Melanocyte of skin (primary cell): Measurements from ENCODE around the gene E2F3. TPM values are rescaled to one million over a fixed set of nuclear protein-coding genes. Genes with fewer than 3 reads are reported as not detected.

Experiments
- small RNA-seq, 2 donors: library from RNA; depleted of rRNA; stranded (forward); fragments of <200 nt; gene quantifications; one replicate each; pipeline ENCODE3, GENCODE V24; 2012
- total RNA-seq, 2 donors: library from RNA; depleted of rRNA; stranded (reverse); fragments of >200 nt; gene quantifications; 2 replicates each; pipeline ENCODE4 v1.2.3, GENCODE V29; 2012

The E2F3 gene
- total RNA-seq = 10 to 100 TPM in 1 of 2 donors, 1 to 10 TPM in 1; 7.6 to 13.7 TPM

GRCh38 chr6:20401205-20402091 lies at the start of gene E2F3:
TSS of gene E2F3 (plus strand) at chr6:20401879. CDS start at chr6:20402233, 354 bp downstream.

GRCh38 chr6:20534295-20535262 lies 132.9 kb downstream of the E2F3 start, which contains the start of gene CDKAL1:
TSS of gene CDKAL1 (plus strand) at chr6:20534457. CDS start at chr6:20546351, 11,894 bp downstream.

Small RNAs within 50 kb of the gene (small RNA-seq; reads per million reads assigned to genes)
- gene RF00019 = 0 reads per million in 2 donors
- gene RNU6-141P = 0 reads per million in 2 donors

Other genes with a start within 250 kb of the E2F3 start
- gene MBOAT1, start 189.4 kb upstream of the E2F3 start, total RNA-seq = 10 to 100 TPM; 21.0 to 39.0 TPM
- 10 to 100 TPM; 17.6 to 21.3 TPM for gene CDKAL1, start 132.6 kb downstream of the E2F3 start, total RNA-seq